Naive thymus-derived CD4-positive, alpha-beta T cell (primary cell): ENCODE data around the gene RAD23A. TPM values are rescaled to one million over a fixed set of nuclear protein-coding genes. Genes with fewer than 3 reads are reported as not detected.
A peak's percentile ranks its signal among the peaks of the same experiment; 100 is the strongest.

Experiments
- ATAC-seq: fragments of 150-1000 bp; cut with Tn5 transposase; 2 replicates; pipeline ENCODE4 v1.10.0; 2021; ENCODE audit warnings: mild to moderate bottlenecking, moderate library complexity
- CTCF ChIA-PET: fragments of 350-600 bp; sonication (Branson Sonifier 250); formaldehyde crosslinking; loops from one replicate; lab custom pipeline; 2021; ENCODE audit warnings: antibody characterized with exemption; lab: Charles Lee
- POLR2A ChIA-PET: fragments of 350-600 bp; sonication (Branson Sonifier 250); formaldehyde crosslinking; loops from one replicate; lab custom pipeline; 2021; ENCODE audit warnings: antibody characterized with exemption, inconsistent platforms; lab: Charles Lee
- DNase-seq, 9 donors: peaks; one replicate each; pipeline versions ENCODE4 v3.0.0 to v3.0.0-alpha.2; 2020 to 2022; ENCODE audit warnings: mixed read lengths in 1 of 9
- H3K27ac ChIP-seq: one replicate; pipeline ENCODE4 v1.7.0; 2013; ENCODE audit warnings: mild to moderate bottlenecking, low read depth, low read length, moderate library complexity
- H3K27me3 ChIP-seq, 2 donors: one replicate each; pipeline ENCODE4 v1.7.0; 2013; ENCODE audit warnings: low read length in 2 of 2, mild to moderate bottlenecking in 2 of 2, moderate library complexity in 2 of 2; ENCODE audit not compliant: control insufficient read depth in 2 of 2, insufficient read depth in 2 of 2
- H3K36me3 ChIP-seq, 3 experiments: 1 replicate in 2 of 3; 2 replicates in 1 of 3; pipeline ENCODE4 v1.7.0; 2013; ENCODE audit warnings: low read length in 3 of 3, mild to moderate bottlenecking in 3 of 3, moderate library complexity in 1 of 3; ENCODE audit not compliant: insufficient read depth in 3 of 3, control insufficient read depth in 2 of 3
- H3K4me1 ChIP-seq, 2 donors: one replicate each; pipeline ENCODE4 v1.7.0; 2013; ENCODE audit warnings: low read length in 2 of 2, mild to moderate bottlenecking in 2 of 2, moderate library complexity in 1 of 2; ENCODE audit not compliant: control insufficient read depth in 2 of 2, insufficient read depth in 2 of 2
- H3K4me3 ChIP-seq: 2 replicates; pipeline ENCODE4 v1.7.0; 2013; ENCODE audit warnings: mild to moderate bottlenecking, low read length
- H3K9me3 ChIP-seq, 3 experiments: 1 replicate in 2 of 3; 2 replicates in 1 of 3; pipeline ENCODE4 v1.7.0; 2013; ENCODE audit warnings: low read length in 3 of 3; ENCODE audit not compliant: control insufficient read depth in 2 of 3
- H3K27ac Mint-ChIP-seq, 9 donors: one replicate each; pipeline ENCODE4 v1.8.0; 2020 to 2022; ENCODE audit warnings: mixed read lengths in 9 of 9, mild to moderate bottlenecking in 8 of 9, moderate library complexity in 5 of 9, inconsistent platforms in 2 of 9
- H3K27me3 Mint-ChIP-seq, 5 donors: one replicate each; pipeline ENCODE4 v1.8.0; 2021 to 2022; ENCODE audit warnings: mixed read lengths in 5 of 5, mild to moderate bottlenecking in 1 of 5
- H3K36me3 Mint-ChIP-seq, 5 donors: one replicate each; pipeline ENCODE4 v1.8.0; 2020 to 2022; ENCODE audit warnings: mixed read lengths in 5 of 5, mild to moderate bottlenecking in 3 of 5, inconsistent platforms in 1 of 5
- H3K4me1 Mint-ChIP-seq, 7 donors: one replicate each; pipeline ENCODE4 v1.8.0; 2020 to 2022; ENCODE audit warnings: mixed read lengths in 7 of 7, mild to moderate bottlenecking in 3 of 7, inconsistent platforms in 1 of 7
- H3K4me3 Mint-ChIP-seq, 10 donors: one replicate each; pipeline ENCODE4 v1.8.0; 2020 to 2022; ENCODE audit warnings: mild to moderate bottlenecking in 10 of 10, mixed read lengths in 10 of 10, moderate library complexity in 6 of 10, inconsistent platforms in 2 of 10
- H3K9me3 Mint-ChIP-seq, 11 donors: one replicate each; pipeline ENCODE4 v1.8.0; 2020 to 2022; ENCODE audit warnings: mixed read lengths in 11 of 11, mild to moderate bottlenecking in 4 of 11, inconsistent platforms in 1 of 11, moderate library complexity in 1 of 11
- intact Hi-C, 2 donors: fragments of 100-400 bp; cut with micrococcal nuclease; formaldehyde crosslinking; loops; one replicate each; pipeline ENCODE4 v1.15.1; 2023
- polyA plus RNA-seq, 2 donors: library from polyadenylated mRNA; unstranded; fragments of 300-500 nt; fragmentation: Illumina TruSeq; gene quantifications; one replicate each; pipeline ENCODE4 v1.2.3, GENCODE V29; 2021
- total RNA-seq, 6 experiments: library from RNA in 5 of 6; stranded (reverse) in 5 of 6; gene quantifications; 1 replicate in 5 of 6; 2 replicates in 1 of 6; pipeline ENCODE4 v1.2.3 and lab custom pipeline; 2021 to 2026

RAD23A gene
- total and polyA plus RNA-seq, 7 experiments from 2014 or later, result 75.0 to 111 (median 90.5) TPM

- peaks cover 15 to 23% of the 10 kb centered on the region in 2 donors for H3K4me1 ChIP-seq
- intact Hi-C loops, result loop anchor here in 1 of 2 donors (1.0 kb wide), 1 partner anchor 8 kb away; the partner anchor contains the start of gene CALR
- H3K27me3 ChIP-seq, result no peaks in the 10 kb centered on the region
- H3K4me3 ChIP-seq, result peak overlapping the region; percentile 67
- peak overlapping the region; percentile 86 for H3K27ac ChIP-seq
- DNase-seq (peak in 4 of 9 donors; percentile 32 to 70 (median 40)), ATAC-seq (peak; percentile 48)
- H3K27ac Mint-ChIP-seq, result peak overlapping the region; percentile 90 to 99 (median 94)
- ChIA-PET POLR2A (interaction anchor here (0.6 to 2.3 kb wide), 7 partner anchors 8 to 154 kb away, joined by 3 to 15 read pairs (median 4); partner anchors contain the start of genes CALR, FARSA and GADD45GIP1), CTCF (interaction anchor here (0.6 to 1.1 kb wide), 2 partner anchors 19 to 1415 kb away, joined by 7 read pairs; no protein-coding TSS in a partner anchor)
- peaks cover 0 to 3% (median 0%) of the 10 kb centered on the region in 5 donors for H3K27me3 Mint-ChIP-seq
- H3K36me3 Mint-ChIP-seq, result peaks cover 0 to 42% (median 19%) of the 10 kb centered on the region in 5 donors
- H3K4me1 Mint-ChIP-seq, result peaks cover 19 to 57% (median 41%) of the 10 kb centered on the region in 7 donors
- peak overlapping the region; percentile 85 to 95 (median 90) for H3K4me3 Mint-ChIP-seq
- no peaks in the 10 kb centered on the region for H3K9me3 ChIP-seq
- peaks cover 19 to 76% (median 35%) of the 10 kb centered on the region in 3 experiments for H3K36me3 ChIP-seq
- H3K9me3 Mint-ChIP-seq, result peaks cover 0 to 4% (median 0%) of the 10 kb centered on the region in 11 donors
Observed at GRCh38 chr19:12946092-12946721, 545 bp downstream of the RAD23A start.

- peaks cover 13 to 76% (median 35%) of the 10 kb centered on the region in 3 experiments for H3K36me3 ChIP-seq
- Mint-ChIP-seq H3K27me3 (peaks cover 0 to 3% (median 0%) of the 10 kb centered on the region in 5 donors), H3K4me3 (peak overlapping the region; percentile 85 to 95 (median 90)), H3K9me3 (peaks cover 0 to 4% (median 0%) of the 10 kb centered on the region in 11 donors), H3K36me3 (peaks cover 0 to 45% (median 19%) of the 10 kb centered on the region in 5 donors), H3K4me1 (peaks cover 19 to 58% (median 41%) of the 10 kb centered on the region in 7 donors), H3K27ac (peak overlapping the region; percentile 90 to 98 (median 94))
- ATAC-seq, result no peak
- DNase-seq, result no peak
- no peaks in the 10 kb centered on the region for H3K9me3 ChIP-seq
- intact Hi-C loops, result loop anchor here in 1 of 2 donors (1.0 kb wide), 1 partner anchor 9 kb away; the partner anchor contains the start of gene CALR
- H3K4me1 ChIP-seq, result peaks cover 15 to 23% of the 10 kb centered on the region in 2 donors
- ChIA-PET CTCF (interaction anchor here (0.6 to 1.1 kb wide), 3 partner anchors 9 to 1415 kb away, joined by 3 to 7 read pairs (median 7); no protein-coding TSS in a partner anchor), POLR2A (interaction anchor here (0.6 to 2.3 kb wide), 11 partner anchors 9 to 155 kb away, joined by 3 to 15 read pairs (median 7); partner anchors contain the start of genes CALR, FARSA, GADD45GIP1 and GCDH)
- no peaks in the 10 kb centered on the region for H3K27me3 ChIP-seq
- H3K4me3 ChIP-seq, result peak overlapping the region; percentile 67
- H3K27ac ChIP-seq, result peak overlapping the region; percentile 86
Observed at GRCh38 chr19:12946731-12947496, 1.3 kb downstream of the RAD23A start.

GRCh38 chr19:12947702-12948611 lies 2.3 kb downstream of the RAD23A start:
- Histone ChIP-seq H3K4me3 (no peak overlapping the region), H3K36me3 (peaks cover 13 to 76% (median 34%) of the 10 kb centered on the region in 3 experiments), H3K27me3 (no peaks in the 10 kb centered on the region), H3K4me1 (peaks cover 15 to 23% of the 10 kb centered on the region in 2 donors), H3K9me3 (no peaks in the 10 kb centered on the region), H3K27ac (peak overlapping the region; percentile 86)
- Mint-ChIP-seq H3K36me3 (peaks cover 0 to 43% (median 15%) of the 10 kb centered on the region in 5 donors), H3K4me1 (peaks cover 19 to 51% (median 34%) of the 10 kb centered on the region in 7 donors), H3K27ac (peak overlapping the region in 4 of 9 donors; percentile 34 to 90 (median 68)), H3K9me3 (peaks cover 0 to 4% (median 0%) of the 10 kb centered on the region in 11 donors), H3K4me3 (peak overlapping the region in 3 of 10 donors; percentile 1 to 35 (median 25)), H3K27me3 (peaks cover 0 to 3% (median 0%) of the 10 kb centered on the region in 5 donors)
- intact Hi-C loops, result no loop called here
- POLR2A ChIA-PET, result interaction anchor here (0.7 to 2.3 kb wide), 7 partner anchors 9 to 69 kb away, joined by 3 to 15 read pairs (median 7); partner anchors contain the start of genes CALR, FARSA, GADD45GIP1 and GCDH
- ATAC-seq, result no peak
- no peak for DNase-seq
- CTCF ChIA-PET, result interaction anchor here (1.6 kb wide), 1 partner anchor 17 kb away, joined by 6 read pairs; no protein-coding TSS in a partner anchor

- intact Hi-C loops, result no loop called here
- peaks cover 0 to 3% (median 0%) of the 10 kb centered on the region in 5 donors for H3K27me3 Mint-ChIP-seq
- H3K4me1 Mint-ChIP-seq, result peaks cover 13 to 47% (median 28%) of the 10 kb centered on the region in 7 donors
- Histone ChIP-seq H3K27ac (no peak overlapping the region), H3K4me3 (no peak overlapping the region), H3K4me1 (peaks cover 15 to 16% of the 10 kb centered on the region in 2 donors), H3K27me3 (no peaks in the 10 kb centered on the region), H3K36me3 (peaks cover 4 to 76% (median 26%) of the 10 kb centered on the region in 3 experiments), H3K9me3 (no peaks in the 10 kb centered on the region)
- ChIA-PET CTCF (interaction anchor here (1.6 kb wide), 1 partner anchor 16 kb away, joined by 6 read pairs; no protein-coding TSS in a partner anchor), POLR2A (interaction anchor here (0.7 to 2.0 kb wide), 6 partner anchors 8 to 70 kb away, joined by 3 to 13 read pairs (median 6); partner anchors contain the start of genes CALR, FARSA, GADD45GIP1 and GCDH)
- H3K27ac Mint-ChIP-seq, result peak overlapping the region in 1 of 9 donors; percentile 34
- DNase-seq (no peak), ATAC-seq (no peak)
- peaks cover 0 to 4% (median 0%) of the 10 kb centered on the region in 11 donors for H3K9me3 Mint-ChIP-seq
- no peak overlapping the region for H3K4me3 Mint-ChIP-seq
- peaks cover 0 to 36% (median 9%) of the 10 kb centered on the region in 5 donors for H3K36me3 Mint-ChIP-seq
Observed at GRCh38 chr19:12948612-12949362, 3.1 kb downstream of the RAD23A start.
